M059J (cell line): ENCODE data around the gene KCNJ8. TPM values are rescaled to one million over a fixed set of nuclear protein-coding genes. Genes with fewer than 3 reads are reported as not detected.

Experiments
- total RNA-seq: library from RNA; depleted of rRNA; stranded (reverse); fragments of >200 nt; shearing (Covaris generic); gene quantifications from 2 replicates; pipeline ENCODE4 v1.2.3, GENCODE V29; 2014; rRNA removed

KCNJ8 gene
- total RNA-seq, 1 experiment from 2014 or later = not detected

Other genes with a start within 250 kb of the KCNJ8 start
- gene SPX, start 248.4 kb downstream of the KCNJ8 start, total RNA-seq = 0.39 and 0.47 TPM in 2 replicates
- gene GYS2, start 169.9 kb downstream of the KCNJ8 start, total RNA-seq = not detected in 2 replicates
- gene LDHB, start 116.9 kb downstream of the KCNJ8 start, total RNA-seq = 596 and 730 TPM in 2 replicates
- gene ABCC9, start 166.7 kb upstream of the KCNJ8 start, total RNA-seq = 0.07 TPM in 1 of 2 replicates, not detected in the other